ENCODE results near the gene SCAF1. TPM values are rescaled to one million over a fixed set of nuclear protein-coding genes. Genes with fewer than 3 reads are reported as not detected.
A peak's percentile ranks its signal among the peaks of the same experiment; 100 is the strongest.

The SCAF1 gene
- total and polyA plus RNA-seq, 9 of the 15 experiments (the other 6 are each of a cell fraction or from before 2014, with no cell fraction given): 0.20 to 79.0 (median 4.9) TPM

DNA sequence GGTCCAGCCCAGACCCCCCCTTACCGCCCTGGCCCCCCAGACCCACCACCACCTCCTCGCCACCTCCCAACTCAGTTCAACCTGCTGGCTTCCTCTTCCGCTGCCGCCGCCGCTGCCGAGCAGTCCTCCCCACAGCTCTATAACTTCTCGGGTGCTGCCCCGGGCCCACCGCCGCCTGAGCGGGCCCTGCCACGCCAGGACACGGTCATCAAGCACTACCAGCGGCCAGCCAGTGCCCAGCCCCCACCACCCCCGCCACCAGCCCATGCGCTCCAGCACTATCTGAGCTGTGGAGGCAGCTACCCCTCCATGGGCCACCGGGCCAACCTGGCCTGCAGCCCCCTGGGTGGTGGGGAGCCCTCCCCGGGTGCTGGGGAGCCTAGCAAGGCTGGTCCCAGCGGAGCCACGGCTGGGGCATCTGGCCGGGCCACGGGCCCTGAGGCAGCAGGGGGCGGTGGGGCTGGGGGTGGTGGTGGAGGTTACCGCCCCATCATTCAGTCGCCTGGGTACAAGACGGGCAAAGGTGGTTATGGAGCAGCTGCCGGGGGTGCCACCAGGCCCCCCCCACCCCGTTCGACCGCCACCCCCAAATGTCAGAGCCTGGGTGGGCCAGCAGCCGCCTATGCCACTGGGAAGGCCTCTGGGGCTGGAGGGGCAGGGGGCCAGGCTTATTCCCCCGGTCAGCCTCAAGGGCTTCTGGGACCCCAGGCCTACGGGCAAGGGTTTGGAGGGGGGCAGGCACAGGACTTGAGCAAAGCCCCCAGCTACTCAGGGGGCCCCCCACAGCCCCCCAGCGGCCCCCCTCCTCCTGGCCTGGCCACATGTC, 46.8 kb upstream of the SCAF1 start:
- H4K20me1 ChIP-seq (replicated peaks; ENCODE audit: control insufficient read depth, insufficient read depth, low read length): peaks cover 6% of the 10 kb centered on the region; the same call in 1 of the 2 replicates
- no peak for TF ChIP-seq PHF8 (IDR thresholded peaks at IDR 0.05; ENCODE audit: borderline replicate concordance, low read length)
- ChIA-PET CTCF (ENCODE audit: low intra/inter-chr PET ratio) (no interaction called here), POLR2A (no interaction called here)
- DNase-seq (ENCODE audit: extremely low read depth in 1 of 4, low spot score in 3 of 4) (peak in 1 of 4 experiments; percentile 1), FAIRE-seq (no peak), ATAC-seq (no peak)
- peaks cover 45% of the 10 kb centered on the region for H3K79me2 ChIP-seq (ENCODE audit: control insufficient read depth, insufficient read depth, low read length)
- peaks cover 7 to 55% of the 10 kb centered on the region in 2 experiments; a peak in 4 of 5 replicates for H3K4me1 ChIP-seq (replicated peaks in 1 of 2; ENCODE audit: control insufficient read depth in 2 of 2, insufficient read depth in 2 of 2, low read length in 2 of 2)
- in situ Hi-C loops (cut with MboI) (no loop called here), intact Hi-C loops (cut with micrococcal nuclease) (loop anchor here (5.0 kb wide), 2 partner anchors 167 to 438 kb away; partner anchors contain the start of genes HRC, TRPM4 and TSKS)
- no peak overlapping the region for H3K4me3 ChIP-seq
- no peaks in the 10 kb centered on the region for H3K27me3 ChIP-seq (ENCODE audit: control insufficient read depth in 2 of 2, insufficient read depth in 2 of 2, low read length in 2 of 2)
- no peak overlapping the region for H2AFZ ChIP-seq (ENCODE audit: low read depth, low read length)
- BruUV-seq (replicated peaks): no TSS peak
- H3K9me3 ChIP-seq (replicated peaks; ENCODE audit: control insufficient read depth, insufficient read depth, low read depth, low read length): no peaks in the 10 kb centered on the region
- peaks cover 62% of the 10 kb centered on the region for H3K36me3 ChIP-seq (ENCODE audit: control insufficient read depth, insufficient read depth, low read length)
- no peak overlapping the region for H3K4me2 ChIP-seq (ENCODE audit: insufficient read depth, low read length)
- no peak overlapping the region for H3K9ac ChIP-seq (ENCODE audit: insufficient read depth in 1 of 2, low read depth in 2 of 2, low read length in 2 of 2)
- H3K27ac ChIP-seq (ENCODE audit: extremely low read depth, low read depth, low read length): no peak overlapping the region
- H3K9me1 ChIP-seq (ENCODE audit: control insufficient read depth, insufficient read depth, low read length): peaks cover 3% of the 10 kb centered on the region
- 96% methylated on average over 7 of the region's 35 CpGs for WGBS (ENCODE audit: insufficient coverage, low coverage, missing lambda C conversion rate)

DNA sequence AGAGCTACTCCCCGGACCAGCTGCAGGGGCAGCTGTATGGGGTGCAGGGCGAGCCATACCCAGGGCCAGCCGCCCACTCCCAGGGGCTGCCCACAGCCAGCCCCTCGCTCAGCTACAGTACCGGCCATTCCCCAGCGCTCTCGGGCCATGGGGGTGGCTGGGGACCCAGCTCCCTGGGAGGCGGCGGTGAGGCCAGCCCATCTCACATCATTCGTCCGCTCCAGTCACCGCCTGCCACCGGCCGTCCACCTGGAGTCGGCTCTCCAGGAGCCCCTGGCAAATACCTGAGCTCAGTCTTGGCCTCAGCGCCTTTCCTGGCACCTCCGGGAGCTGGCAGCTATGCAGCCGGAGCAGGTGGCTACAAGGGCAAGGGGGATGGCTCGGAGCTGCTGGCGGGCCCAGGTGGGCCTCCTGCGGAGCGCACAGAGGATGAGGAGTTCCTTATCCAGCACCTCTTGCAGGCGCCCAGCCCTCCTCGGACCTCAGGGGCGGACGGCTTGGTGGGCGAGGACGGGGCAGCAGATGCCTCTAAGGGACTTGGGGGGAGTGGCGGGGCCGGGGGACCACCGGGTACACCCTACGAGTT, 46.1 kb upstream of the SCAF1 start:
- POLR2A ChIA-PET: no interaction called here
- Histone ChIP-seq H2AFZ (ENCODE audit: low read depth, low read length) (no peak overlapping the region), H3K9ac (ENCODE audit: insufficient read depth in 1 of 2, low read depth in 2 of 2, low read length in 2 of 2) (no peak overlapping the region), H3K27ac (ENCODE audit: extremely low read depth, low read depth, low read length) (no peak overlapping the region), H3K9me1 (ENCODE audit: control insufficient read depth, insufficient read depth, low read length) (peaks cover 3% of the 10 kb centered on the region), H3K79me2 (ENCODE audit: control insufficient read depth, insufficient read depth, low read length) (peaks cover 38% of the 10 kb centered on the region), H3K4me1 (replicated peaks in 1 of 2; ENCODE audit: control insufficient read depth in 2 of 2, insufficient read depth in 2 of 2, low read length in 2 of 2) (peaks cover 7 to 49% of the 10 kb centered on the region in 2 experiments; a peak in 4 of 5 replicates), H3K4me3 (no peak overlapping the region), H3K27me3 (ENCODE audit: control insufficient read depth in 2 of 2, insufficient read depth in 2 of 2, low read length in 2 of 2) (no peaks in the 10 kb centered on the region), H4K20me1 (replicated peaks; ENCODE audit: control insufficient read depth, insufficient read depth, low read length) (peaks cover 6% of the 10 kb centered on the region; the same call in 1 of the 2 replicates), H3K36me3 (ENCODE audit: control insufficient read depth, insufficient read depth, low read length) (peaks cover 67% of the 10 kb centered on the region), H3K4me2 (ENCODE audit: insufficient read depth, low read length) (no peak overlapping the region), H3K9me3 (replicated peaks; ENCODE audit: control insufficient read depth, insufficient read depth, low read depth, low read length) (no peaks in the 10 kb centered on the region)
- intact Hi-C loops (cut with micrococcal nuclease) (no loop called here), in situ Hi-C loops (cut with MboI) (no loop called here)
- no peak for ATAC-seq
- BruUV-seq (replicated peaks): no TSS peak
- CTCF ChIA-PET (ENCODE audit: low intra/inter-chr PET ratio): no interaction called here
- FAIRE-seq: no peak
- no peak for DNase-seq (ENCODE audit: extremely low read depth in 1 of 4, low spot score in 3 of 4)
- TF ChIP-seq, protein P1, sequence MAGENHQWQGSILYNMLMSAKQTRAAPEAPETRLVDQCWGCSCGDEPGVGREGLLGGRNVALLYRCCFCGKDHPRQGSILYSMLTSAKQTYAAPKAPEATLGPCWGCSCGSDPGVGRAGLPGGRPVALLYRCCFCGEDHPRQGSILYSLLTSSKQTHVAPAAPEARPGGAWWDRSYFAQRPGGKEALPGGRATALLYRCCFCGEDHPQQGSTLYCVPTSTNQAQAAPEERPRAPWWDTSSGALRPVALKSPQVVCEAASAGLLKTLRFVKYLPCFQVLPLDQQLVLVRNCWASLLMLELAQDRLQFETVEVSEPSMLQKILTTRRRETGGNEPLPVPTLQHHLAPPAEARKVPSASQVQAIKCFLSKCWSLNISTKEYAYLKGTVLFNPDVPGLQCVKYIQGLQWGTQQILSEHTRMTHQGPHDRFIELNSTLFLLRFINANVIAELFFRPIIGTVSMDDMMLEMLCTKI (IDR thresholded peaks at IDR 0.05; ENCODE audit: partially characterized antibody): no peak
- TF ChIP-seq HDAC1 (IDR thresholded peaks at IDR 0.05) (no peak), RBFOX2 (IDR thresholded peaks at IDR 0.05; ENCODE audit: low read depth, low read length) (peak; percentile 12; the same call in 1 of the 2 replicates)
- TF ChIP-seq, protein P2, sequence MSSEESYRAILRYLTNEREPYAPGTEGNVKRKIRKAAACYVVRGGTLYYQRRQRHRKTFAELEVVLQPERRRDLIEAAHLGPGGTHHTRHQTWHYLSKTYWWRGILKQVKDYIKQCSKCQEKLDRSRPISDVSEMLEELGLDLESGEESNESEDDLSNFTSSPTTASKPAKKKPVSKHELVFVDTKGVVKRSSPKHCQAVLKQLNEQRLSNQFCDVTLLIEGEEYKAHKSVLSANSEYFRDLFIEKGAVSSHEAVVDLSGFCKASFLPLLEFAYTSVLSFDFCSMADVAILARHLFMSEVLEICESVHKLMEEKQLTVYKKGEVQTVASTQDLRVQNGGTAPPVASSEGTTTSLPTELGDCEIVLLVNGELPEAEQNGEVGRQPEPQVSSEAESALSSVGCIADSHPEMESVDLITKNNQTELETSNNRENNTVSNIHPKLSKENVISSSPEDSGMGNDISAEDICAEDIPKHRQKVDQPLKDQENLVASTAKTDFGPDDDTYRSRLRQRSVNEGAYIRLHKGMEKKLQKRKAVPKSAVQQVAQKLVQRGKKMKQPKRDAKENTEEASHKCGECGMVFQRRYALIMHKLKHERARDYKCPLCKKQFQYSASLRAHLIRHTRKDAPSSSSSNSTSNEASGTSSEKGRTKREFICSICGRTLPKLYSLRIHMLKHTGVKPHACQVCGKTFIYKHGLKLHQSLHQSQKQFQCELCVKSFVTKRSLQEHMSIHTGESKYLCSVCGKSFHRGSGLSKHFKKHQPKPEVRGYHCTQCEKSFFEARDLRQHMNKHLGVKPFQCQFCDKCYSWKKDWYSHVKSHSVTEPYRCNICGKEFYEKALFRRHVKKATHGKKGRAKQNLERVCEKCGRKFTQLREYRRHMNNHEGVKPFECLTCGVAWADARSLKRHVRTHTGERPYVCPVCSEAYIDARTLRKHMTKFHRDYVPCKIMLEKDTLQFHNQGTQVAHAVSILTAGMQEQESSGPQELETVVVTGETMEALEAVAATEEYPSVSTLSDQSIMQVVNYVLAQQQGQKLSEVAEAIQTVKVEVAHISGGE (CRISPR knock-in tag; IDR thresholded peaks at IDR 0.05): no peak
- 95% methylated on average over 19 of the region's 32 CpGs for WGBS (ENCODE audit: insufficient coverage, low coverage, missing lambda C conversion rate)

Data from K562 (cell line).